Measurements from ENCODE around the gene FNDC11.

Gene FNDC11

GRCh38 chr20:63527184-63527583, 26.8 kb upstream of the FNDC11 start:
- Histone ChIP-seq H3K9ac (ENCODE audit: low read length) (no peak overlapping the region), H3K4me3 (ENCODE audit: low read length) (no peak overlapping the region), H3K27me3 (replicated peaks; ENCODE audit: control insufficient read depth, insufficient read depth, low read length) (peaks cover 11% of the 10 kb centered on the region), H3K36me3 (ENCODE audit: control insufficient read depth, insufficient read depth, low read length, severe bottlenecking) (peaks cover 8% of the 10 kb centered on the region), H3K9me3 (ENCODE audit: control insufficient read depth, low read length) (peaks cover 3% of the 10 kb centered on the region), H3K4me1 (ENCODE audit: control insufficient read depth, insufficient read depth, low read length) (peaks cover 5% of the 10 kb centered on the region)
- no peak for DNase-seq (ENCODE audit: low read depth)

DNA sequence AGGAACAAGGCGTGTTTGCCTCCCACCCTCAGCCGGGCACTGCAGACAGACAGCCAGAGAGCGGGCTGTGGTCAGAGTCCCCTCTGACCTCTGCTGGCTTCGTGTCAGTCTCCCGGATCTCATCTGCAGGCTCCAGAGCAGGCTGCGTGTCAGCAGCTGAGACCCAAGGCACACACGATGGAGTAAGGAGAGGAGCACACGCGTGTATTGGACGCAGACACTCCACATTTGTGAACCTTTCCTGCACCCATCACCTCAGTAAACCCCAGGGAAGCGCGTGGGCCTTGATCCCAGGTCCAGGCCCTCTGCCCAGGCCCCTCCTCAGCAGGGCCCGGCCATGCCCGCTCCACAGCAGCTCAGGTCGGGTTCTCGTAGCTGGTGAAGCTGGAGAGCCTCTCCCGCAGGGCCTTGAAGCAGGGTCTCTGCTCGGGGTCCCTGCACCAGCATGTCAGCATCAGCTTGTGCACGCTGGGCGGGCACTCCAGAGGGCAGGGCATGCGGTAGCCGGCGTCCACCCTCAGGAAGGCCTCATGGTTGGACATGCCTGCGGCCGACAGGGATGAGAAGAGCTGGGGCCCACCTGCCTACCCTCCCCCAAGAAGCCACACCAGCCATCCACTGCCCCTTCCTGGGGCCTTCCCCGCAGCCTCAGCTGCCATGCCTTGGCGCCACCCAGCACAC, 24.6 kb upstream of the FNDC11 start:
- peaks cover 20% of the 10 kb centered on the region for H3K27me3 ChIP-seq (replicated peaks; ENCODE audit: control insufficient read depth, insufficient read depth, low read length)
- H3K4me3 ChIP-seq (ENCODE audit: low read length), result no peak overlapping the region
- H3K36me3 ChIP-seq (ENCODE audit: control insufficient read depth, insufficient read depth, low read length, severe bottlenecking), result no peaks in the 10 kb centered on the region
- no peak for DNase-seq (ENCODE audit: low read depth)
- H3K9me3 ChIP-seq (ENCODE audit: control insufficient read depth, low read length), result no peaks in the 10 kb centered on the region
- no peaks in the 10 kb centered on the region for H3K4me1 ChIP-seq (ENCODE audit: control insufficient read depth, insufficient read depth, low read length)
- no peak overlapping the region for H3K9ac ChIP-seq (ENCODE audit: low read length)

DNA sequence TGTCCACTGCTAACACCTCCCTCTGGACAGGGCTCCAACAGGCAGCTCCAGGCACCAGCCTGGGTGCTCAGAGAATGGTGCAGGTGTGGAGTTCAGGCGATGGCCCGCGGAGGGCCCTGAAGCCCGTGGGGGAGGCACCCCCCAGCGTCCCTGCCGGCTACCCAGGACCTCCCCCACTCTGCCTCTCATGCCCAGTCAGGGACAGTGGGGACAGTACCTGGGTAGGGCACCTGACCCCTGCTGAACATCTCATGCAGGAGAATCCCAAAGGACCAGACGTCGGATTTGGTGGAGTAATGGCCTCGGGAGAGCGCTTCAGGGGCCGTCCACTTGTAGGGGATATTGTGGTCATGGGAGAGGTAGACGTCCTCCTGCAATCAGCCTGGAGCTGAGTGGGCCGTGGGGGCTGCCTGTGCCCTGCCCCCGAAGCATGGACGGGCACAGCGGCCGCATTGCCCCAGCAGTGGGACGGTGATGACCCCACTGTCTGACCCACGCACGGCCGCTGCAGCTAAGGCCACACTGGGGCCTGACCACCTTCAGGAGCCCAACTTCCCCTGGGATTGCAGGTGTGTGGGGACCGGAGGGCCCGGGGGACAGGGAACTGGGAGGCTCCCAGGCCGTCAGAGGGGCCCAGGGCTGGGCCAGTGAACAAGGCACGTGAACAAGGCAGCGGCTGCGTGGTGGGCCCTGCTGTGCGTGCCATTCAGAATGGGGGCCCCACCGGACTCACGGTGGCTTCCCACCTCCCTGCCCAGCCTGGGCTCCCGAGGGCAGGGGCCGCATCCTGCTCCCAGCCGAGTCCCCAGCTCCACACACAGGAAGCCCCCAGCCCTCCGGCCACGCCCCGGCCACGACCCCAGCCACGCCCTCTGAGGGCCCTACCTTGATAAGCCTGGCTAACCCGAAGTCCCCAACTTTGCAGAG, 23.8 kb upstream of the FNDC11 start:
- Histone ChIP-seq H3K9ac (ENCODE audit: low read length) (no peak overlapping the region), H3K27me3 (replicated peaks; ENCODE audit: control insufficient read depth, insufficient read depth, low read length) (peaks cover 28% of the 10 kb centered on the region), H3K4me3 (ENCODE audit: low read length) (no peak overlapping the region), H3K9me3 (ENCODE audit: control insufficient read depth, low read length) (no peaks in the 10 kb centered on the region), H3K4me1 (ENCODE audit: control insufficient read depth, insufficient read depth, low read length) (no peaks in the 10 kb centered on the region), H3K36me3 (ENCODE audit: control insufficient read depth, insufficient read depth, low read length, severe bottlenecking) (no peaks in the 10 kb centered on the region)
- no peak for DNase-seq (ENCODE audit: low read depth)

GRCh38 chr20:63530788-63531160, 23.2 kb upstream of the FNDC11 start:
- H3K4me3 ChIP-seq (ENCODE audit: low read length), result no peak overlapping the region
- no peaks in the 10 kb centered on the region for H3K36me3 ChIP-seq (ENCODE audit: control insufficient read depth, insufficient read depth, low read length, severe bottlenecking)
- no peaks in the 10 kb centered on the region for H3K4me1 ChIP-seq (ENCODE audit: control insufficient read depth, insufficient read depth, low read length)
- H3K27me3 ChIP-seq (replicated peaks; ENCODE audit: control insufficient read depth, insufficient read depth, low read length), result peaks cover 31% of the 10 kb centered on the region
- no peak overlapping the region for H3K9ac ChIP-seq (ENCODE audit: low read length)
- H3K9me3 ChIP-seq (ENCODE audit: control insufficient read depth, low read length), result no peaks in the 10 kb centered on the region
- no peak for DNase-seq (ENCODE audit: low read depth)

DNA sequence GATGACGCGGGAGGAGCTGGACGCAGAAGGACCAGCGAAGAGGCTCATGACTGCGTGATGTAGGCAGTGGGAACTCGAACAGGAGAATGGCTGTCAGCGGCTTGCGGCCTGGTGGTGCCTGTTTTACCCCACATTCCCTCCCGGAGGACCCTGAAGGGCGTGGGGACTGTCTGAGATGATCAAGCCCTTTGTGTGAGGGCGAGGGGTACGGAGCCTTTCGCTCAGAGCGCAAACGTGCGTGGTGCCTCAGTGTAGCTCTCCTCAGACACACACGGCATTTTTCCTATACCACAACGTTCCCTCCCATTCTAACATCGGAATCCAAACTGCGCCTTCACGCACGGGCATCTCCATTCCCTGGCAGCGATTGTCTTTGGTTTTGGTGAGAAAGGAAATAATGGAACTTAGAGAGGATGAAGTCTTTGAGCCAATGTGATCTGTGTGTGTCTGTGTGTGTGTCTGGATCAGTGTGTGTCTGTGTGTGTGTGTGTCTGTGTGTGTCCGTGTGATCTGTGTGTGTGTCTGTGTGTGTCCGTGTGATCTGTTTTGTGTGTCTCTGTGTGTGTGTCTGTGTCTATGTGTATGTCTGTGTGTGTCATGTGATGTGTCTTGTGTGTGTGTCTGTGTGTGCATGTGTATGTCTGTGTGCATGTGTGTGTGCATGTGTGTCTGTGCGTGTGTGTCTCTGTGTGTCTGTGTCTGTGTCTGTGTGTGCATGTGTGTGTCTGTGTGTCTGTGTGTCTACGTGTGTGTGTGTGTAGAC, 22.1 kb upstream of the FNDC11 start:
- no peak for DNase-seq (ENCODE audit: low read depth)
- peaks cover 7% of the 10 kb centered on the region for H3K4me1 ChIP-seq (ENCODE audit: control insufficient read depth, insufficient read depth, low read length)
- no peaks in the 10 kb centered on the region for H3K36me3 ChIP-seq (ENCODE audit: control insufficient read depth, insufficient read depth, low read length, severe bottlenecking)
- H3K27me3 ChIP-seq (replicated peaks; ENCODE audit: control insufficient read depth, insufficient read depth, low read length), result peaks cover 31% of the 10 kb centered on the region
- no peaks in the 10 kb centered on the region for H3K9me3 ChIP-seq (ENCODE audit: control insufficient read depth, low read length)
- no peak overlapping the region for H3K9ac ChIP-seq (ENCODE audit: low read length)
- no peak overlapping the region for H3K4me3 ChIP-seq (ENCODE audit: low read length)

GRCh38 chr20:63532449-63532971, 21.4 kb upstream of the FNDC11 start:
- Histone ChIP-seq H3K9ac (ENCODE audit: low read length) (no peak overlapping the region), H3K4me1 (ENCODE audit: control insufficient read depth, insufficient read depth, low read length) (peaks cover 11% of the 10 kb centered on the region), H3K9me3 (ENCODE audit: control insufficient read depth, low read length) (no peaks in the 10 kb centered on the region), H3K4me3 (ENCODE audit: low read length) (no peak overlapping the region), H3K36me3 (ENCODE audit: control insufficient read depth, insufficient read depth, low read length, severe bottlenecking) (no peaks in the 10 kb centered on the region), H3K27me3 (replicated peaks; ENCODE audit: control insufficient read depth, insufficient read depth, low read length) (peaks cover 31% of the 10 kb centered on the region)
- no peak for DNase-seq (ENCODE audit: low read depth)

GRCh38 chr20:63533388-63533787, 20.6 kb upstream of the FNDC11 start:
- Histone ChIP-seq H3K9me3 (ENCODE audit: control insufficient read depth, low read length) (no peaks in the 10 kb centered on the region), H3K4me1 (ENCODE audit: control insufficient read depth, insufficient read depth, low read length) (peaks cover 13% of the 10 kb centered on the region), H3K4me3 (ENCODE audit: low read length) (no peak overlapping the region), H3K36me3 (ENCODE audit: control insufficient read depth, insufficient read depth, low read length, severe bottlenecking) (no peaks in the 10 kb centered on the region), H3K9ac (ENCODE audit: low read length) (no peak overlapping the region), H3K27me3 (replicated peaks; ENCODE audit: control insufficient read depth, insufficient read depth, low read length) (peaks cover 31% of the 10 kb centered on the region)
- no peak for DNase-seq (ENCODE audit: low read depth)

DNA sequence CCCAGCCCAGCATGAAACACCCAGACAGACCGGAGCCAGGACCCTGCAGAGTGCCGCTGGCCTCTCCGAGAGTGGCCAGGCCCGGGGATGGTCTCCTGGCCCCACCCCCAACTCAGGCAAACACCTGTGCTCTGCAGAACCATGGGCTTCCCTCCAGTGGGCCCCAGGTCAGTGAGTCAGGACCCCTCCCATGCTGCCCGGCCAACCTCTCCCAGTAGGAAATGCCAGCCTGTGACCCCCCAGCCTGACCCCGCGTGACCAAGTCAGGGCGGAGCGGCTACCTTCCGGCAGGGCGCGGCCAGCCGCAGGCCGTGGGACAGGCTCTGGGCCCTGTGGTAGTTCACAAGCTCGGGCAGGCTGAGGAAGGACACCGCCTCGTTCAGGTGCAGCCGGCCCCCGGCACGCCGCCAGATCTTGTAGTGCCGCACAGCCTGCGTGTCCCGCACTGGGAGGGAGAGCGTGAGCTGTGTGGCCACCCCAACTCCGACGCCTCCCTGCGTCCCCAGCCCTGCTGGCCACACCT, 20.0 kb upstream of the FNDC11 start:
- H3K4me1 ChIP-seq (ENCODE audit: control insufficient read depth, insufficient read depth, low read length), result peaks cover 13% of the 10 kb centered on the region
- DNase-seq (ENCODE audit: low read depth), result no peak
- peaks cover 29% of the 10 kb centered on the region for H3K27me3 ChIP-seq (replicated peaks; ENCODE audit: control insufficient read depth, insufficient read depth, low read length)

DNA sequence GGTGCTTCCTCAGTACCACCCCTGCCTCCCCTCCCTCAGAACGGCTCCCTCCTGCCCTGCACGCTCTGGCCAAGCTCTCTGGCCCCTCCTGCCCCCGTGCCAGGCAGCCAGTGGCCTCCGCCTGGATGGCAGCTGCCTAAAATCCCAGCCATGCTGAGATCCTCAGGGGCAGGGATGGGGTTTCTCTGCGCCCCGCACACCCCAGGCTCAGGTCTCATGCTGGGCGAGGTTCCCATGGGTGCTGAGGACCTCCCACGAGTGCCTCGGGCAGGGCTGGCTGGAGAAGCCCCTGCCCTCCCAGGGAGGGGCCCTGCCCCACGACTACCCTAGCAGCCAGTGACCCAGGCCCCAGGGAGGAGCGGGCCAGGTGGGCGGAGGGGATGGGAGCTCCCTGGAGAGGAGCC, 19.5 kb upstream of the FNDC11 start:
- no peak for DNase-seq (ENCODE audit: low read depth)
- peaks cover 27% of the 10 kb centered on the region for H3K27me3 ChIP-seq (replicated peaks; ENCODE audit: control insufficient read depth, insufficient read depth, low read length)

More for the DNA sequence above, 20.0 kb upstream of the FNDC11 start:
- Histone ChIP-seq H3K36me3 (ENCODE audit: control insufficient read depth, insufficient read depth, low read length, severe bottlenecking) (no peaks in the 10 kb centered on the region), H3K9ac (ENCODE audit: low read length) (no peak overlapping the region), H3K9me3 (ENCODE audit: control insufficient read depth, low read length) (no peaks in the 10 kb centered on the region), H3K4me3 (ENCODE audit: low read length) (no peak overlapping the region)

GRCh38 chr20:63534831-63535651, 18.9 kb upstream of the FNDC11 start:
- Histone ChIP-seq H3K9me3 (ENCODE audit: control insufficient read depth, low read length) (no peaks in the 10 kb centered on the region), H3K4me1 (ENCODE audit: control insufficient read depth, insufficient read depth, low read length) (peaks cover 13% of the 10 kb centered on the region), H3K36me3 (ENCODE audit: control insufficient read depth, insufficient read depth, low read length, severe bottlenecking) (no peaks in the 10 kb centered on the region), H3K9ac (ENCODE audit: low read length) (no peak overlapping the region), H3K27me3 (replicated peaks; ENCODE audit: control insufficient read depth, insufficient read depth, low read length) (peaks cover 31% of the 10 kb centered on the region), H3K4me3 (ENCODE audit: low read length) (no peak overlapping the region)
- DNase-seq (ENCODE audit: low read depth), result no peak

More for the DNA sequence above, 19.5 kb upstream of the FNDC11 start:
- Histone ChIP-seq H3K9me3 (ENCODE audit: control insufficient read depth, low read length) (no peaks in the 10 kb centered on the region), H3K4me1 (ENCODE audit: control insufficient read depth, insufficient read depth, low read length) (peaks cover 13% of the 10 kb centered on the region), H3K36me3 (ENCODE audit: control insufficient read depth, insufficient read depth, low read length, severe bottlenecking) (no peaks in the 10 kb centered on the region), H3K4me3 (ENCODE audit: low read length) (no peak overlapping the region), H3K9ac (ENCODE audit: low read length) (no peak overlapping the region)

All from adipocyte (in vitro differentiated cells).